Measurements from ENCODE around the gene SPATS2.

SPATS2 gene

DNA sequence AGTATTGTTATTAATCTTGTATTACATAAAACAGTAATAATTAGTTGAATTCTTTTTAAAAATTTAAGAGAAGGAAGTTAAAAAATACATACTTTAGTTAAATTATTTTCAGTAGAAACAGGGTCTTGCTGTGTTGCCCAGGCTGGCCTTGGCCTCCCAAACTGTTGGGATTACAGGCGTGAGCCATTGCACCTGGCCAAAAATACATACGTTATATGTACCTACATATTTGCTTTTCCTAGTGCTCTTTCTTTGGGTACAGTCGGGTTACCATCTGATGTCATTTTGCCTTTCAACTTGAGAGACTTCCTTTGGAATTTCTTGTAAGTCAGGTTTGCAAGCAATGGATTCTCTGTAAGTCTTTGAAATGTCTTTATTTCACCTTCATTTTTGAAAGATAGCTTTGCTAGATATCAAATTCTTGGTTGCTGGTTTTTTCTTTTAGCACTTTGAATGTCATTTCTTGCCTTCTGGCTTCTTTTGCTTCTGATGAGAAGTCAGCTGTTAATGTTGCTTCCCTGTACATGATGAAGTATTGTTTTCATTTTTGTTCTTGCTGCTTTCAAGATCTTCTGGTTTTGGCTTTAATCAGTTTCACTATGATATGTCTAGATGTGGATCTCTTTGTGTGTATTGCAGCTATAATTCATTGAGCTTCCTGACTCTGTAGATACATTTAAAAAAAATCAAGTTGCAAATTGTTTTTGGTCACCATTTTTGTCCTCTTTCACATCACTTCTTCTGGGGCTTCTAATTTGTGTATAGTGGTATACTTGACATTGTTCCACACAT lies 84.4 kb downstream of the SPATS2 start:
- H3K27ac ChIP-seq, result no peak overlapping the region
- TF ChIP-seq ZFX (IDR thresholded peaks at IDR 0.05; ENCODE audit: borderline replicate concordance) (no peak), CTCF (IDR thresholded peaks at IDR 0.05) (no peak)

GRCh38 chr12:49455501-49455900 lies 88.2 kb downstream of the SPATS2 start:
- no peak for TF ChIP-seq CTCF (IDR thresholded peaks at IDR 0.05)
- TF ChIP-seq ZFX (IDR thresholded peaks at IDR 0.05; ENCODE audit: borderline replicate concordance), result no peak
- no peak overlapping the region for H3K27ac ChIP-seq

- no peak for TF ChIP-seq ZFX (IDR thresholded peaks at IDR 0.05; ENCODE audit: borderline replicate concordance)
- no peak for TF ChIP-seq CTCF (IDR thresholded peaks at IDR 0.05)
Measured at GRCh38 chr12:49456131-49456679, 88.9 kb downstream of the SPATS2 start.

GRCh38 chr12:49458816-49459215 lies 91.6 kb downstream of the SPATS2 start:
- TF ChIP-seq CTCF (IDR thresholded peaks at IDR 0.05) (no peak), ZFX (IDR thresholded peaks at IDR 0.05; ENCODE audit: borderline replicate concordance) (no peak)
- no peak overlapping the region for H3K27ac ChIP-seq

More at GRCh38 chr12:49456131-49456679, 88.9 kb downstream of the SPATS2 start:
- no peak overlapping the region for H3K27ac ChIP-seq

DNA sequence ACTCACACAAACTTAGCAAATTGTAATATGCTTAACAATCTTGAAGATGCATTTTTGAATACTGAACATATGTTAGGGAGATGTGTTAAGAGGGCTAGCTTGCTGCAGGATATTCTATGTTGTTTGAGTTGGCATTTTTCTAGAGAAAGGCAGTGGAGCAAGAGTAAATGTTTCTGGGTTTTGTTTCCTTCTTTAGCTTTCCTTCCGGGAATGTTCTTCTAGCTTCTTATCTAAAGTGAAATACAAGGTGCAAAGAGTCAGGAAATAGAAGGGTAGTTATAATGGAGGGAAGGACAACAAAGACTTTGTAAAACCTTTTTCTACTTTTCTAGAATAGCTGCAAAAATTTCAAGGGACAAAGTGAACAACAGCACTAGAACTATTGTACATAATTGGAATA lies 94.0 kb downstream of the SPATS2 start:
- TF ChIP-seq ZFX (IDR thresholded peaks at IDR 0.05; ENCODE audit: borderline replicate concordance), result no peak
- TF ChIP-seq CTCF (IDR thresholded peaks at IDR 0.05), result no peak
- H3K27ac ChIP-seq, result no peak overlapping the region

GRCh38 chr12:49462083-49462744 lies 95.0 kb downstream of the SPATS2 start:
- H3K27ac ChIP-seq, result no peak overlapping the region
- TF ChIP-seq CTCF (IDR thresholded peaks at IDR 0.05) (no peak), ZFX (IDR thresholded peaks at IDR 0.05; ENCODE audit: borderline replicate concordance) (no peak)

DNA sequence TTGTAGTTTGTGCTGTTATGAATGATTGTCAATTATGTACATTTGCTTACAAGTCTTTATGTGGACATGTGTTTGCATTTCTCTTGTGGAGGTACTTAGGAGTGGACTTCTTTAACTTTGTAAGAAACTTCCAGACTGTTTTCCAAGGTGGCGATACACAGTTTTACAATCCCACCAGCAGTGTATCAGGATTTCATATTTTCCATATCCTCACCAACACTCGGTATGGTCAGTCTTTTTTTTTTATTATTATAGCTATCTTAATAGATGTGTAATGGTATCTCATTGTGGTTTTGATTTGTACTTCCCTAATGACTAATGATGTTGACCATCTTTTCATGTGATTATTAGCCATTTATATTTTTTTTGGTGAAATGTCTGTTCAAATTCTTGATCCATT lies 97.9 kb downstream of the SPATS2 start:
- TF ChIP-seq ZFX (IDR thresholded peaks at IDR 0.05; ENCODE audit: borderline replicate concordance) (no peak), CTCF (IDR thresholded peaks at IDR 0.05) (no peak)
- no peak overlapping the region for H3K27ac ChIP-seq
